ENCODE measurements around the gene SARDH.

SARDH gene

GRCh38 chr9:133700819-133701320, 37.3 kb downstream of the SARDH start:
- TF ChIP-seq CTCF (conservative IDR thresholded peaks at IDR 0.05; ENCODE audit: low read depth, low read length): no peak
- Histone ChIP-seq H3K9ac (no peak overlapping the region), H3K4me3 (IDR thresholded peaks at IDR 0.05; ENCODE audit: insufficient read depth, low read depth, low read length) (no peak overlapping the region), H4K20me1 (ENCODE audit: insufficient read depth) (no peaks in the 10 kb centered on the region), H3K36me3 (ENCODE audit: insufficient read depth) (no peaks in the 10 kb centered on the region), H3K27me3 (ENCODE audit: insufficient read depth, low read depth) (peaks cover 75% of the 10 kb centered on the region; the same call in 1 of the 2 replicates), H2AFZ (ENCODE audit: low read depth) (no peak overlapping the region), H3K79me2 (ENCODE audit: insufficient read depth, low read depth) (no peaks in the 10 kb centered on the region), H3K4me1 (ENCODE audit: low read depth, poor library complexity, severe bottlenecking) (no peaks in the 10 kb centered on the region), H3K4me2 (no peak overlapping the region), H3K27ac (no peak overlapping the region)

DNA sequence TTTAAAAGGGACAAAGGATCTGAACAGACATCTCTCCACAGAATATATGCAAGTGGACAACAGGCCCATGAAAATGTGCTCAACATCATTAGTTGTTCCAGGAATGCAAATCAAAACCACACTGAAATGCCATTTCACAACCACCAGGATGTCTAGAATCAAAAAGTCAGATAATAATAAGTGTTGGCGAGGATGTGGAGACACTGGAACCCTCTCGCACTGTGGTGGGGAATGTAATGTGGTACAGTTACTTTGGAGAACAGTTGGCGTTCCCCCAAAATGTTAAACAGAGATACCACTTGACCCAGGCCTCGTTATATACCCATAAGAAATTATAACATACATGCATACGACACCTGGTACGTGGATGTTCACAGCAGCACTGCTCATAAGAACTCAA, 38.6 kb downstream of the SARDH start:
- Histone ChIP-seq H3K27ac (no peak overlapping the region), H3K4me1 (ENCODE audit: low read depth, poor library complexity, severe bottlenecking) (no peaks in the 10 kb centered on the region)

DNA sequence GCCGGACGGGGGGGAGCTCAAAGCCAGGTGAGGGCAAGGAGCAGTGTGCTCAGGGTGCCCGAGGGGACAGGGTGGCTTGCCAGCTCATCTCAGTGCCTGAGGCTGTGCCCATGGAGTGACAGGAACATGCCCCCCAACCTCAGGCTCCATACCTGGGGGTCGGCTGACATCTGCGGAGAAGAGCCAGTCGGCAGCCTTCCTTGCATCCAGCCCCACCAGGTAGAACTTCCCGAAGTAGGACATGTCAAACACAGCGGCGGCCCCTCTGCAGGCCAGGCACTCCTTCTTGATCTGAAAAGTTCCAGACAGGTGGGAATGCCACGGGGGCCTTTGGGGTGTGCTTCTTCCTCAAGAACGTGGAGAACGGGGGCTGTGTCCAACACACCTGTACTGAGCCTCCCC, 42.1 kb downstream of the SARDH start:
- no peak overlapping the region for H3K9ac ChIP-seq
- H3K4me3 ChIP-seq (IDR thresholded peaks at IDR 0.05; ENCODE audit: insufficient read depth, low read depth, low read length): no peak overlapping the region
- H3K27me3 ChIP-seq (ENCODE audit: insufficient read depth, low read depth): peaks cover 56% of the 10 kb centered on the region; the same call in 1 of the 2 replicates
- no peaks in the 10 kb centered on the region for H3K36me3 ChIP-seq (ENCODE audit: insufficient read depth)
- no peak overlapping the region for H3K4me2 ChIP-seq
- no peak for TF ChIP-seq CTCF (conservative IDR thresholded peaks at IDR 0.05; ENCODE audit: low read depth, low read length)
- no peak overlapping the region for H3K27ac ChIP-seq
- H4K20me1 ChIP-seq (ENCODE audit: insufficient read depth): no peaks in the 10 kb centered on the region
- no peaks in the 10 kb centered on the region for H3K79me2 ChIP-seq (ENCODE audit: insufficient read depth, low read depth)
- no peaks in the 10 kb centered on the region for H3K4me1 ChIP-seq (ENCODE audit: low read depth, poor library complexity, severe bottlenecking)
- H2AFZ ChIP-seq (ENCODE audit: low read depth): no peak overlapping the region

More for the DNA sequence above, 38.6 kb downstream of the SARDH start:
- Histone ChIP-seq H3K79me2 (ENCODE audit: insufficient read depth, low read depth) (no peaks in the 10 kb centered on the region), H4K20me1 (ENCODE audit: insufficient read depth) (no peaks in the 10 kb centered on the region), H3K36me3 (ENCODE audit: insufficient read depth) (no peaks in the 10 kb centered on the region), H3K4me3 (IDR thresholded peaks at IDR 0.05; ENCODE audit: insufficient read depth, low read depth, low read length) (no peak overlapping the region), H3K9ac (no peak overlapping the region), H3K27me3 (ENCODE audit: insufficient read depth, low read depth) (peaks cover 64% of the 10 kb centered on the region; the same call in 1 of the 2 replicates), H2AFZ (ENCODE audit: low read depth) (no peak overlapping the region), H3K4me2 (no peak overlapping the region)
- no peak for TF ChIP-seq CTCF (conservative IDR thresholded peaks at IDR 0.05; ENCODE audit: low read depth, low read length)

GRCh38 chr9:133694686-133695085, 43.5 kb downstream of the SARDH start:
- Histone ChIP-seq H2AFZ (ENCODE audit: low read depth) (no peak overlapping the region), H3K4me1 (ENCODE audit: low read depth, poor library complexity, severe bottlenecking) (no peaks in the 10 kb centered on the region)

More at GRCh38 chr9:133694686-133695085, 43.5 kb downstream of the SARDH start:
- no peak overlapping the region for H3K4me2 ChIP-seq
- no peak overlapping the region for H3K4me3 ChIP-seq (IDR thresholded peaks at IDR 0.05; ENCODE audit: insufficient read depth, low read depth, low read length)
- no peak for TF ChIP-seq CTCF (conservative IDR thresholded peaks at IDR 0.05; ENCODE audit: low read depth, low read length)
- H4K20me1 ChIP-seq (ENCODE audit: insufficient read depth): no peaks in the 10 kb centered on the region
- H3K27me3 ChIP-seq (ENCODE audit: insufficient read depth, low read depth): peaks cover 49% of the 10 kb centered on the region; the same call in 1 of the 2 replicates
- H3K27ac ChIP-seq: no peak overlapping the region
- no peaks in the 10 kb centered on the region for H3K79me2 ChIP-seq (ENCODE audit: insufficient read depth, low read depth)
- H3K9ac ChIP-seq: no peak overlapping the region
- H3K36me3 ChIP-seq (ENCODE audit: insufficient read depth): no peaks in the 10 kb centered on the region

Measured in KMS-11 (cell line).